ENCODE data around the gene CDC42BPA.

The CDC42BPA gene

GRCh38 chr1:226964068-226964425 lies 354.2 kb downstream of the CDC42BPA start:
- no peak for TF ChIP-seq CTCF (IDR thresholded peaks at IDR 0.05; ENCODE audit: borderline replicate concordance, insufficient read depth, low read depth, low read length)
- no peak overlapping the region for H3K4me3 ChIP-seq (ENCODE audit: low read depth, low read length)

- no peak overlapping the region for H3K4me3 ChIP-seq (ENCODE audit: low read depth, low read length)
- no peak for TF ChIP-seq CTCF (IDR thresholded peaks at IDR 0.05; ENCODE audit: borderline replicate concordance, insufficient read depth, low read depth, low read length)
Observed at GRCh38 chr1:226962421-226963391, 355.6 kb downstream of the CDC42BPA start.

GRCh38 chr1:226960944-226961765 lies 357.1 kb downstream of the CDC42BPA start:
- no peak for TF ChIP-seq CTCF (IDR thresholded peaks at IDR 0.05; ENCODE audit: borderline replicate concordance, insufficient read depth, low read depth, low read length)
- H3K4me3 ChIP-seq (ENCODE audit: low read depth, low read length), result no peak overlapping the region

- TF ChIP-seq CTCF (IDR thresholded peaks at IDR 0.05; ENCODE audit: borderline replicate concordance, insufficient read depth, low read depth, low read length), result no peak
- H3K4me3 ChIP-seq (ENCODE audit: low read depth, low read length), result no peak overlapping the region
Observed at GRCh38 chr1:226960256-226960655, 358.0 kb downstream of the CDC42BPA start.

- TF ChIP-seq CTCF (IDR thresholded peaks at IDR 0.05; ENCODE audit: borderline replicate concordance, insufficient read depth, low read depth, low read length), result no peak
Observed at GRCh38 chr1:226958300-226958699, 360.0 kb downstream of the CDC42BPA start.

GRCh38 chr1:226957714-226958113 lies 360.6 kb downstream of the CDC42BPA start:
- TF ChIP-seq CTCF (IDR thresholded peaks at IDR 0.05; ENCODE audit: borderline replicate concordance, insufficient read depth, low read depth, low read length), result no peak
- H3K4me3 ChIP-seq (ENCODE audit: low read depth, low read length), result no peak overlapping the region

More at GRCh38 chr1:226958300-226958699, 360.0 kb downstream of the CDC42BPA start:
- no peak overlapping the region for H3K4me3 ChIP-seq (ENCODE audit: low read depth, low read length)

Data from GM12875 (cell line).